HepG2 (cell line): Measurements from ENCODE around the gene IQCN. TPM values are rescaled to one million over a fixed set of nuclear protein-coding genes. Genes with fewer than 3 reads are reported as not detected.

ENCODE experiments used
- ADNP ChIP-seq: sonication (generic); formaldehyde crosslinking; IDR thresholded peaks from 2 replicates; pipeline ENCODE4 v1.4.0; 2020; ENCODE audit warnings: missing genetic modification reagents
- HDAC2 ChIP-seq: sonication (generic); formaldehyde crosslinking; IDR thresholded peaks from 2 replicates; pipeline ENCODE4 v1.4.0; 2020; ENCODE audit warnings: missing genetic modification reagents
- ISX ChIP-seq: sonication (generic); formaldehyde crosslinking; conservative IDR thresholded peaks from 2 replicates; pipeline ENCODE4 v1.5.0; 2020; ENCODE audit warnings: missing genetic modification reagents
- RCOR2 ChIP-seq: IDR thresholded peaks from 2 replicates; pipeline ENCODE4 v1.6.1; 2016; ENCODE audit warnings: missing biosample characterization, missing genetic modification reagents
- RXRB ChIP-seq: IDR thresholded peaks from 2 replicates; pipeline ENCODE4 v1.6.1; 2016; ENCODE audit warnings: borderline replicate concordance, missing genetic modification reagents, missing compliant biosample characterization
- SAFB2 ChIP-seq: sonication (generic); formaldehyde crosslinking; IDR thresholded peaks from 2 replicates; pipeline ENCODE4 v1.5.1; 2020; ENCODE audit warnings: missing genetic modification reagents, low read depth, mild to moderate bottlenecking, borderline replicate concordance
- TBX2 ChIP-seq: sonication (generic); formaldehyde crosslinking; IDR thresholded peaks from 2 replicates; pipeline ENCODE4 v1.5.0; 2020; ENCODE audit warnings: missing genetic modification reagents, mild to moderate bottlenecking, borderline replicate concordance
- TCF12 ChIP-seq, 2 experiments: fragments of 450-650 bp in 1 of 2; sonication (generic) in 1 of 2; formaldehyde crosslinking in 1 of 2; IDR thresholded peaks; 2 replicates each; pipeline versions ENCODE4 v1.6.1 to v1.8.0; 2017 to 2022; ENCODE audit warnings: antibody characterized with exemption in 1 of 2, mild to moderate bottlenecking in 1 of 2, missing genetic modification reagents in 1 of 2, moderate library complexity in 1 of 2
- U2AF1 ChIP-seq: fragments of 200-400 bp; formaldehyde crosslinking; optimal IDR thresholded peaks from 2 replicates; pipeline ENCODE3; 2017; ENCODE audit warnings: mild to moderate bottlenecking, low read depth, low read length
- ZNF407 ChIP-seq: sonication (generic); formaldehyde crosslinking; IDR thresholded peaks from one replicate; pipeline ENCODE4 v1.5.1; 2020; ENCODE audit warnings: mild to moderate bottlenecking, missing genetic modification reagents; ENCODE audit errors: not compliant biosample characterization
- ZNF646 ChIP-seq: sonication (generic); formaldehyde crosslinking; IDR thresholded peaks from 2 replicates; pipeline ENCODE4 v1.9.0; 2021; ENCODE audit warnings: mild to moderate bottlenecking, missing genetic modification reagents
- ZNF691 ChIP-seq: sonication (generic); formaldehyde crosslinking; IDR thresholded peaks from 2 replicates; pipeline ENCODE4 v1.4.0; 2020; ENCODE audit warnings: missing genetic modification reagents, low read depth, mild to moderate bottlenecking, borderline replicate concordance
- polyA plus RNA-seq, 8 experiments: library from polyadenylated mRNA; depleted of rRNA in 3 of 8; stranded (reverse) in 7 of 8; unstranded in 1 of 8; fragments of >200 nt; fragmentation: Illumina TruSeq in 4 of 8; extraction: Trizol in 4 of 8; gene quantifications; 2 replicates each; pipeline versions ENCODE4 v1.2.1 to v1.2.3, GENCODE V29; 2011 to 2016; ENCODE audit warnings: low read depth in 4 of 8, missing spikeins in 1 of 8, mixed read lengths in 1 of 8; ENCODE audit not compliant: insufficient read depth in 1 of 8
- total RNA-seq, 5 experiments: library from RNA; depleted of rRNA; stranded (reverse); fragments of >200 nt; fragmentation: Illumina TruSeq; extraction: Trizol; gene quantifications; 2 replicates each; pipeline ENCODE4 v1.2.3, GENCODE V29; 2016; ENCODE audit warnings: low read depth in 1 of 5

The IQCN gene
- total and polyA plus RNA-seq, 2 of the 13 experiments (the other 11 are each of a cell fraction or from before 2014, with no cell fraction given): 0.04 to 0.18 TPM

- TF ChIP-seq ZNF407 (no peak), ZNF646 (no peak), TBX2 (CRISPR knock-in tag) (peak; percentile 46; the same call in 1 of the 2 replicates), ISX (CRISPR knock-in tag) (no peak), SAFB2 (CRISPR knock-in tag) (no peak), RXRB (CRISPR knock-in tag) (peak; percentile 54; the same call in 1 of the 2 replicates), RCOR2 (CRISPR knock-in tag) (peak; percentile 78; the same call in 1 of the 2 replicates), HDAC2 (CRISPR knock-in tag) (peak; percentile 80), TCF12 (IDR thresholded peaks at IDR 0.05) (no peak), TCF12 (CRISPR knock-in tag; IDR thresholded peaks at IDR 0.05) (no peak), U2AF1 (no peak), ZNF691 (peak; percentile 98), ADNP (CRISPR knock-in tag) (peak; percentile 63; the same call in 1 of the 2 replicates)
Measured at GRCh38 chr19:18282788-18283141, 8.5 kb upstream of the IQCN start (continued).
